ENCODE measurements around the gene TRIM10.

DNA sequence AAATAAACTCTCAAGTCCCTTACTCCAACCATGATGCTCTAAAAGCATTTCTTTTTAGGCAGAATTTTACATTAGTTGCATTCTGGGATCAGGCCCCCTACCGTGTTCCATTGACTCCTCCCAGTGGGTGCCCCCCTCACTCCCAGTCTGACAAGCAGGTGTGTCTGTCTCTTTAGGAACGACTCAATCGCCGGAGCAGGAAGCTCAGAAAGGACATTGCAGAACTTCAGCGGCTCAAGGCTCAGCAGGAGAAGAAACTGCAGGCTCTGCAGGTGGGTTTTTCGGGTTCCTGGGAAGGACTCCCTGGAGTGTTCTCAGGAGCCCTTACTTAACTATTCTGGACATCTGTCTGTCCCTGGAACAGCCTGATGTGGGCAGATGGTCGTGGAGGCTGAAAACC is 15.2 kb downstream of the TRIM10 start:
- TF ChIP-seq, protein P1, sequence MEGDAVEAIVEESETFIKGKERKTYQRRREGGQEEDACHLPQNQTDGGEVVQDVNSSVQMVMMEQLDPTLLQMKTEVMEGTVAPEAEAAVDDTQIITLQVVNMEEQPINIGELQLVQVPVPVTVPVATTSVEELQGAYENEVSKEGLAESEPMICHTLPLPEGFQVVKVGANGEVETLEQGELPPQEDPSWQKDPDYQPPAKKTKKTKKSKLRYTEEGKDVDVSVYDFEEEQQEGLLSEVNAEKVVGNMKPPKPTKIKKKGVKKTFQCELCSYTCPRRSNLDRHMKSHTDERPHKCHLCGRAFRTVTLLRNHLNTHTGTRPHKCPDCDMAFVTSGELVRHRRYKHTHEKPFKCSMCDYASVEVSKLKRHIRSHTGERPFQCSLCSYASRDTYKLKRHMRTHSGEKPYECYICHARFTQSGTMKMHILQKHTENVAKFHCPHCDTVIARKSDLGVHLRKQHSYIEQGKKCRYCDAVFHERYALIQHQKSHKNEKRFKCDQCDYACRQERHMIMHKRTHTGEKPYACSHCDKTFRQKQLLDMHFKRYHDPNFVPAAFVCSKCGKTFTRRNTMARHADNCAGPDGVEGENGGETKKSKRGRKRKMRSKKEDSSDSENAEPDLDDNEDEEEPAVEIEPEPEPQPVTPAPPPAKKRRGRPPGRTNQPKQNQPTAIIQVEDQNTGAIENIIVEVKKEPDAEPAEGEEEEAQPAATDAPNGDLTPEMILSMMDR (IDR thresholded peaks at IDR 0.05), result no peak
- no peak for TF ChIP-seq EZH2 (IDR thresholded peaks at IDR 0.05; ENCODE audit: borderline replicate concordance, insufficient read depth, low read depth, low read length, poor library complexity, severe bottlenecking)

Measured in B cell (primary cell).